ENCODE measurements around the gene ARMC8.

ARMC8 gene

GRCh38 chr3:138303474-138303873 lies 116.4 kb downstream of the ARMC8 start:
- Histone ChIP-seq H3K27ac (ENCODE audit: low read depth, low read length) (no peak overlapping the region), H3K9me3 (ENCODE audit: control insufficient read depth, insufficient read depth, low read length) (0 out of 2 replicates have a peak, but pooled peaks cover 6% of the 10 kb centered on the region), H3K36me3 (ENCODE audit: control insufficient read depth, insufficient read depth, low read length) (peaks cover 4% of the 10 kb centered on the region; the same call in 1 of the 2 replicates), H3K4me1 (ENCODE audit: control insufficient read depth, insufficient read depth, low read length) (no peaks in the 10 kb centered on the region), H3K27me3 (ENCODE audit: control insufficient read depth, insufficient read depth, low read length) (no peaks in the 10 kb centered on the region), H3K9ac (ENCODE audit: low read depth, low read length) (no peak overlapping the region), H3K4me3 (ENCODE audit: low read depth, low read length) (no peak overlapping the region)

GRCh38 chr3:138307899-138308298 lies 120.8 kb downstream of the ARMC8 start:
- Histone ChIP-seq H3K27ac (ENCODE audit: low read depth, low read length) (no peak overlapping the region), H3K4me3 (ENCODE audit: low read depth, low read length) (no peak overlapping the region), H3K9ac (ENCODE audit: low read depth, low read length) (no peak overlapping the region), H3K36me3 (ENCODE audit: control insufficient read depth, insufficient read depth, low read length) (no peaks in the 10 kb centered on the region), H3K4me1 (ENCODE audit: control insufficient read depth, insufficient read depth, low read length) (no peaks in the 10 kb centered on the region), H3K27me3 (ENCODE audit: control insufficient read depth, insufficient read depth, low read length) (no peaks in the 10 kb centered on the region), H3K9me3 (ENCODE audit: control insufficient read depth, insufficient read depth, low read length) (0 out of 2 replicates have a peak, but pooled peaks cover 10% of the 10 kb centered on the region)

GRCh38 chr3:138308783-138309182 lies 121.7 kb downstream of the ARMC8 start:
- Histone ChIP-seq H3K27ac (ENCODE audit: low read depth, low read length) (no peak overlapping the region), H3K9ac (ENCODE audit: low read depth, low read length) (no peak overlapping the region), H3K9me3 (ENCODE audit: control insufficient read depth, insufficient read depth, low read length) (0 out of 2 replicates have a peak, but pooled peaks cover 10% of the 10 kb centered on the region), H3K36me3 (ENCODE audit: control insufficient read depth, insufficient read depth, low read length) (no peaks in the 10 kb centered on the region), H3K4me1 (ENCODE audit: control insufficient read depth, insufficient read depth, low read length) (no peaks in the 10 kb centered on the region), H3K27me3 (ENCODE audit: control insufficient read depth, insufficient read depth, low read length) (no peaks in the 10 kb centered on the region), H3K4me3 (ENCODE audit: low read depth, low read length) (no peak overlapping the region)

GRCh38 chr3:138310494-138310893 lies 123.4 kb downstream of the ARMC8 start:
- H3K9ac ChIP-seq (ENCODE audit: low read depth, low read length): no peak overlapping the region
- H3K36me3 ChIP-seq (ENCODE audit: control insufficient read depth, insufficient read depth, low read length): no peaks in the 10 kb centered on the region
- H3K9me3 ChIP-seq (ENCODE audit: control insufficient read depth, insufficient read depth, low read length): 0 out of 2 replicates have a peak, but pooled peaks cover 10% of the 10 kb centered on the region
- H3K27ac ChIP-seq (ENCODE audit: low read depth, low read length): no peak overlapping the region
- H3K4me1 ChIP-seq (ENCODE audit: control insufficient read depth, insufficient read depth, low read length): no peaks in the 10 kb centered on the region
- H3K27me3 ChIP-seq (ENCODE audit: control insufficient read depth, insufficient read depth, low read length): no peaks in the 10 kb centered on the region
- H3K4me3 ChIP-seq (ENCODE audit: low read depth, low read length): no peak overlapping the region

DNA sequence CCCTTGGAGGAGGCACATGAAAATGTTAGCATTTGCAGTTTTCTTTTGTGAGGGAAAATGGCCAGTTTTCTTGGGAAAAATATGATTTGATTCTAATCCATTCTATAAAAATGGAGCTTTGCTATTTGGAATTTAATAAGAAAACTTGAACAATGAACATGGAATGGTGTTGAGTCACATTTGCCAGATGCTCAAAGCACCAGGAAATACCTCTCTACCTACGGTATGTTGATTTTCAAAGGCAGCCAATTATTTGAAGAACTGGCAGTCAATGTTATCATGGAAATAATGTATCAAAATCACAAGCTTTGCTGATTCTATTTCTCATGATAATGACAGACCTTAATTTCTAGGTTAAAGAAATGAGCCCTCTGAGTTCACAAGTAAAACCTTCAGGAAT lies 127.7 kb downstream of the ARMC8 start:
- H3K36me3 ChIP-seq (ENCODE audit: control insufficient read depth, insufficient read depth, low read length): no peaks in the 10 kb centered on the region
- H3K9ac ChIP-seq (ENCODE audit: low read depth, low read length): no peak overlapping the region
- H3K4me3 ChIP-seq (ENCODE audit: low read depth, low read length): no peak overlapping the region
- no peak overlapping the region for H3K27ac ChIP-seq (ENCODE audit: low read depth, low read length)
- H3K27me3 ChIP-seq (ENCODE audit: control insufficient read depth, insufficient read depth, low read length): no peaks in the 10 kb centered on the region
- no peaks in the 10 kb centered on the region for H3K4me1 ChIP-seq (ENCODE audit: control insufficient read depth, insufficient read depth, low read length)
- H3K9me3 ChIP-seq (ENCODE audit: control insufficient read depth, insufficient read depth, low read length): no peaks in the 10 kb centered on the region

DNA sequence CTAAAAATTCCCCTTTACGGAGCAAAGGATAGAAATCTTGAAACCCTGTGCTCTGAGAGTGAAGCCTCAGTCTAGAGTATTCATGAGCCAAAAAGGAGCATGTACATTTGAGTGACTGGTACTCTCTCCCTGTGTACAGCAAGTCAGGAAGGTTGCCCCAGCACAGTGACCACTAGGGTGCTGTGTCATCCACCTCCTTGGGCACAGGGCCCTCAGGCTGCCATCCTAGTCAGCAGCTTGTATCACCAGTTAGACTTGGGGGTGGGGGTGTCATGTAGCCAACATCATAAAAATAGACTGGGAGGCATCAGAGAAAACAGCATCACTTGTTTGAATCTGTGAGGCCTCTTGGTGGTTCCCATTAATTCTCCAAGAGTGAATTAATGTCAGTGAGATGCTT lies 130.6 kb downstream of the ARMC8 start:
- no peaks in the 10 kb centered on the region for H3K27me3 ChIP-seq (ENCODE audit: control insufficient read depth, insufficient read depth, low read length)
- peaks cover 4% of the 10 kb centered on the region for H3K4me1 ChIP-seq (ENCODE audit: control insufficient read depth, insufficient read depth, low read length)
- H3K9ac ChIP-seq (ENCODE audit: low read depth, low read length): no peak overlapping the region
- H3K36me3 ChIP-seq (ENCODE audit: control insufficient read depth, insufficient read depth, low read length): no peaks in the 10 kb centered on the region
- H3K27ac ChIP-seq (ENCODE audit: low read depth, low read length): no peak overlapping the region
- no peak overlapping the region for H3K4me3 ChIP-seq (ENCODE audit: low read depth, low read length)
- no peaks in the 10 kb centered on the region for H3K9me3 ChIP-seq (ENCODE audit: control insufficient read depth, insufficient read depth, low read length)

DNA sequence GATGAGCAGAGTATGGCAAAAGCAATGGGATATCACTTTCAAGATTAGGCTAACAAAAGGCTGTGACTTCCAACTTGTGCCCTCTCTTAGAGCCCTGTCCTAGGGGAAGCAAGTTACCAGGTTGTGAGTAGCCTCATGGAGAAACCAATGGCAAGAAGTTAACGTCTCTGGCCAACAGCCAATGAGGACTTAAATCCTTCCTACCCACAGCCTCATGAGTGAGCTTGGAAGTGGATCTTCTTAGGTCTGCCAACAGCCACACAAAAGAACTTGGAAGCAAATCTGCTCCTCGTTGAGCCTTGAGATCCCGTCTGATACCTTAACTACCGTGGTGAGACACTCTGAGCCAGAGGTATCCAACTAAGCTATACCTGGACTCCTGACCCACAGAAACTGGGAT lies 136.9 kb downstream of the ARMC8 start:
- Histone ChIP-seq H3K36me3 (ENCODE audit: control insufficient read depth, insufficient read depth, low read length) (no peaks in the 10 kb centered on the region), H3K27ac (ENCODE audit: low read depth, low read length) (no peak overlapping the region), H3K9me3 (ENCODE audit: control insufficient read depth, insufficient read depth, low read length) (no peaks in the 10 kb centered on the region), H3K4me1 (ENCODE audit: control insufficient read depth, insufficient read depth, low read length) (peaks cover 11% of the 10 kb centered on the region), H3K9ac (ENCODE audit: low read depth, low read length) (no peak overlapping the region), H3K4me3 (ENCODE audit: low read depth, low read length) (no peak overlapping the region), H3K27me3 (ENCODE audit: control insufficient read depth, insufficient read depth, low read length) (peaks cover 7% of the 10 kb centered on the region; the same call in 1 of the 2 replicates)

- Histone ChIP-seq H3K27ac (ENCODE audit: low read depth, low read length) (no peak overlapping the region), H3K27me3 (ENCODE audit: control insufficient read depth, insufficient read depth, low read length) (peaks cover 7% of the 10 kb centered on the region; the same call in 1 of the 2 replicates), H3K9me3 (ENCODE audit: control insufficient read depth, insufficient read depth, low read length) (no peaks in the 10 kb centered on the region), H3K36me3 (ENCODE audit: control insufficient read depth, insufficient read depth, low read length) (no peaks in the 10 kb centered on the region), H3K4me1 (ENCODE audit: control insufficient read depth, insufficient read depth, low read length) (peaks cover 15% of the 10 kb centered on the region), H3K9ac (ENCODE audit: low read depth, low read length) (no peak overlapping the region), H3K4me3 (ENCODE audit: low read depth, low read length) (no peak overlapping the region)
These were observed 138.9 kb downstream of the ARMC8 start for GRCh38 chr3:138325990-138326389.

DNA sequence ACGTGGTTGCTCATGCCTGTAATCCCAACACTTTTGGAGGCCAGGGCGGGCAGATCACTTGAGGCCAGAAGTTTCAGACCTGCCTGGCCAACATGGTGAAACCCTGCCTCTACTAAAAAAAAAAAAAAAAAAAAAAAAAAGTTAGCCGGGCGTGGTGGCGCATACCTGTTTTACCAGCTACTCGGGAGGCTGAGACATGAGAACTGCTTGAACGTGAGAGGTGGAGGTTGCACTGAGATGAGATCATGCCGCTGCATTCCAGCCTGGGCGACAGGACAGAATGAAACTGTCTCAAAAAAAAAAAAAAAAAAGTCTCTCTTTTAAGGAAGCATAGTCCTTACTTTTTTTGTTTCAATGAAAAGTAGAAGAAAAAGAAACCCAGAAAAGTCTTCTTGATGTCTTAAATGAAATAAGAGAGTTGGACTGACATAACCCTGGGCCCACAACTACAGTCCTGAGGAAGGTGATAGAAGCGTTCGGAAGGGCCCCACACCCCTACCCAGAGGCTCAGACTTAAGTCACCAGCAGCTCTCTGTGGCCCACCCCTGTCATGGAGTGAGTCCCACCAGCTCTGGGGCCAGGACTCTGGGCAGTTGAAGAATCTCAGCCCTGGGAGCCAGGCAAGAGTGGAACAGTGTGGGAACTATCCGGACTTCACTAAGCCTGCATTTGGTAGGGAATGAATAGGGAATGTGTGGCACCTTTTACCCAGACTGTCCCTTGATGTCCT lies 139.9 kb downstream of the ARMC8 start:
- Histone ChIP-seq H3K9me3 (ENCODE audit: control insufficient read depth, insufficient read depth, low read length) (no peaks in the 10 kb centered on the region), H3K27me3 (ENCODE audit: control insufficient read depth, insufficient read depth, low read length) (peaks cover 7% of the 10 kb centered on the region; the same call in 1 of the 2 replicates), H3K4me1 (ENCODE audit: control insufficient read depth, insufficient read depth, low read length) (peaks cover 15% of the 10 kb centered on the region), H3K27ac (ENCODE audit: low read depth, low read length) (no peak overlapping the region), H3K9ac (ENCODE audit: low read depth, low read length) (no peak overlapping the region), H3K4me3 (ENCODE audit: low read depth, low read length) (no peak overlapping the region), H3K36me3 (ENCODE audit: control insufficient read depth, insufficient read depth, low read length) (no peaks in the 10 kb centered on the region)

DNA sequence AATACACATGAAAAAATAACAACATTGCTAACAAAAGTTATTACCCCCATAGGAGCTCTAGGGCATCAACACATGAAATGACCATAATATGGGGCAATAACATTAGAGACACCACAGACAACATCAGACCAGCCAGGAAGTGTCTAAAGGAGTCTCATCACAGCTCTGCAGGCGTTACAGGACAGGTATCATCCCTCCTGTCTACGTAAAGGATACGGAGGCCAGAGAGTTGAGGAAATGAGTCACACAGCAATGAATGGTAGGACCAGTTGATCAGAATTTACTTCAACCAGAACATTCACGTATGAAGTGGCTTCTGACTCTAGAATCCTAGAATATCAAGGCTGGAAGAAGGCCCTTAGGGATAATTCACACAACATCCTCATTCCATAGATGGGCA lies 140.7 kb downstream of the ARMC8 start:
- Histone ChIP-seq H3K9me3 (ENCODE audit: control insufficient read depth, insufficient read depth, low read length) (no peaks in the 10 kb centered on the region), H3K27ac (ENCODE audit: low read depth, low read length) (no peak overlapping the region), H3K9ac (ENCODE audit: low read depth, low read length) (no peak overlapping the region), H3K27me3 (ENCODE audit: control insufficient read depth, insufficient read depth, low read length) (peaks cover 7% of the 10 kb centered on the region; the same call in 1 of the 2 replicates), H3K4me1 (ENCODE audit: control insufficient read depth, insufficient read depth, low read length) (peaks cover 11% of the 10 kb centered on the region), H3K36me3 (ENCODE audit: control insufficient read depth, insufficient read depth, low read length) (no peaks in the 10 kb centered on the region), H3K4me3 (ENCODE audit: low read depth, low read length) (no peak overlapping the region)

- Histone ChIP-seq H3K27ac (ENCODE audit: low read depth, low read length) (no peak overlapping the region), H3K36me3 (ENCODE audit: control insufficient read depth, insufficient read depth, low read length) (no peaks in the 10 kb centered on the region), H3K27me3 (ENCODE audit: control insufficient read depth, insufficient read depth, low read length) (peaks cover 7% of the 10 kb centered on the region; the same call in 1 of the 2 replicates), H3K9ac (ENCODE audit: low read depth, low read length) (no peak overlapping the region), H3K9me3 (ENCODE audit: control insufficient read depth, insufficient read depth, low read length) (no peaks in the 10 kb centered on the region), H3K4me3 (ENCODE audit: low read depth, low read length) (no peak overlapping the region), H3K4me1 (ENCODE audit: control insufficient read depth, insufficient read depth, low read length) (peaks cover 11% of the 10 kb centered on the region)
These were observed 141.2 kb downstream of the ARMC8 start for GRCh38 chr3:138328341-138328740.

All from HUES48 (cell line).